Natural killer cell (primary cell): ENCODE results near the gene HTR7. TPM values are rescaled to one million over a fixed set of nuclear protein-coding genes. Genes with fewer than 3 reads are reported as not detected.

ENCODE experiments used
- ATAC-seq, 3 donors: fragments of 150-1000 bp in 2 of 3; fragments of 200-7000 bp in 1 of 3; cut with Tn5 transposase; 1 replicate in 1 of 3; 2 replicates in 2 of 3; pipeline ENCODE4 v1.10.0; 2021; ENCODE audit warnings: mild to moderate bottlenecking in 2 of 3, moderate library complexity in 2 of 3
- DNase-seq, 2 donors: peaks; one replicate each; pipeline versions ENCODE4 v3.0.0 to v3.0.0-alpha.2; 2013 to 2021; ENCODE audit warnings: mixed read lengths in 1 of 2
- H3K27ac ChIP-seq: one replicate; pipeline ENCODE4 v1.5.1; 2013; ENCODE audit warnings: mild to moderate bottlenecking, low read length
- H3K27me3 ChIP-seq: one replicate; pipeline ENCODE4 v1.6.1; 2013; ENCODE audit warnings: low read length; ENCODE audit not compliant: control insufficient read depth, insufficient read depth
- H3K36me3 ChIP-seq: one replicate; pipeline ENCODE4 v1.6.1; 2013; ENCODE audit warnings: low read length; ENCODE audit not compliant: control insufficient read depth, insufficient read depth
- H3K4me1 ChIP-seq: one replicate; pipeline ENCODE4 v1.6.1; 2013; ENCODE audit warnings: low read length; ENCODE audit not compliant: control insufficient read depth, insufficient read depth
- H3K4me3 ChIP-seq: one replicate; pipeline ENCODE4 v1.5.1; 2013; ENCODE audit warnings: low read length
- H3K9me3 ChIP-seq: one replicate; pipeline ENCODE4 v1.6.1; 2013; ENCODE audit warnings: low read length; ENCODE audit not compliant: control insufficient read depth, insufficient read depth
- H3K27ac Mint-ChIP-seq, 2 donors: one replicate each; pipeline ENCODE4 v1.8.0; 2022; ENCODE audit warnings: mild to moderate bottlenecking in 2 of 2, mixed read lengths in 2 of 2, moderate library complexity in 1 of 2
- H3K27me3 Mint-ChIP-seq, 2 donors: one replicate each; pipeline ENCODE4 v1.8.0; 2022; ENCODE audit warnings: low read depth in 2 of 2, mixed read lengths in 2 of 2
- H3K36me3 Mint-ChIP-seq: one replicate; pipeline ENCODE4 v1.8.0; 2022; ENCODE audit warnings: mixed read lengths
- H3K4me1 Mint-ChIP-seq, 2 donors: one replicate each; pipeline ENCODE4 v1.8.0; 2022; ENCODE audit warnings: mixed read lengths in 2 of 2
- H3K4me3 Mint-ChIP-seq: one replicate; pipeline ENCODE4 v1.8.0; 2022; ENCODE audit warnings: mild to moderate bottlenecking, moderate library complexity, mixed read lengths
- H3K9me3 Mint-ChIP-seq, 2 donors: one replicate each; pipeline ENCODE4 v1.8.0; 2022; ENCODE audit warnings: mixed read lengths in 2 of 2
- WGBS: methylation state at CpG from one replicate; pipeline ENCODE4 v1.1.7; 2013; ENCODE audit warnings: missing lambda C conversion rate; ENCODE audit not compliant: insufficient coverage; 5-methylcytosine and 5-hydroxymethylcytosine counted together
- intact Hi-C: fragments of 100-400 bp; cut with micrococcal nuclease; formaldehyde crosslinking; loops from one replicate; pipeline ENCODE4 v1.14.2; 2022
- total RNA-seq, 4 donors: library from RNA; stranded (reverse); fragments of 120-200 nt in 1 of 4; gene quantifications; one replicate each; pipeline versions ENCODE4 v1.2.3 to v1.2.4, GENCODE V29; 2013 to 2022
- TF ChIP-seq, protein P1 (sequence below): fragments of 200-600 bp; IDR thresholded peaks from one replicate; pipeline ENCODE4 v1.8.0; 2022; ENCODE audit warnings: antibody characterized with exemption

The HTR7 gene
- total RNA-seq, 3 donors from 2014 or later (not counting 1 experiment from before 2014, with no cell fraction given), result 0.11 to 0.20 TPM; not detected in 1

- H3K27ac ChIP-seq, result no peak overlapping the region
- Mint-ChIP-seq H3K4me1 (peaks cover 0 to 3% of the 10 kb centered on the region in 2 donors), H3K4me3 (no peak overlapping the region), H3K27ac (no peak overlapping the region), H3K36me3 (peaks cover 9% of the 10 kb centered on the region), H3K9me3 (no peaks in the 10 kb centered on the region), H3K27me3 (no peaks in the 10 kb centered on the region)
- H3K4me1 ChIP-seq, result no peaks in the 10 kb centered on the region
- H3K9me3 ChIP-seq, result no peaks in the 10 kb centered on the region
- ATAC-seq, result no peak
- intact Hi-C loops, result no loop called here
- TF ChIP-seq, protein P1, sequence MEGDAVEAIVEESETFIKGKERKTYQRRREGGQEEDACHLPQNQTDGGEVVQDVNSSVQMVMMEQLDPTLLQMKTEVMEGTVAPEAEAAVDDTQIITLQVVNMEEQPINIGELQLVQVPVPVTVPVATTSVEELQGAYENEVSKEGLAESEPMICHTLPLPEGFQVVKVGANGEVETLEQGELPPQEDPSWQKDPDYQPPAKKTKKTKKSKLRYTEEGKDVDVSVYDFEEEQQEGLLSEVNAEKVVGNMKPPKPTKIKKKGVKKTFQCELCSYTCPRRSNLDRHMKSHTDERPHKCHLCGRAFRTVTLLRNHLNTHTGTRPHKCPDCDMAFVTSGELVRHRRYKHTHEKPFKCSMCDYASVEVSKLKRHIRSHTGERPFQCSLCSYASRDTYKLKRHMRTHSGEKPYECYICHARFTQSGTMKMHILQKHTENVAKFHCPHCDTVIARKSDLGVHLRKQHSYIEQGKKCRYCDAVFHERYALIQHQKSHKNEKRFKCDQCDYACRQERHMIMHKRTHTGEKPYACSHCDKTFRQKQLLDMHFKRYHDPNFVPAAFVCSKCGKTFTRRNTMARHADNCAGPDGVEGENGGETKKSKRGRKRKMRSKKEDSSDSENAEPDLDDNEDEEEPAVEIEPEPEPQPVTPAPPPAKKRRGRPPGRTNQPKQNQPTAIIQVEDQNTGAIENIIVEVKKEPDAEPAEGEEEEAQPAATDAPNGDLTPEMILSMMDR, result no peak
- no peaks in the 10 kb centered on the region for H3K27me3 ChIP-seq
- no peak overlapping the region for H3K4me3 ChIP-seq
- DNase-seq, result no peak
- peaks cover 42% of the 10 kb centered on the region for H3K36me3 ChIP-seq
- 87% methylated on average over 1 of the region's 2 CpGs for WGBS
Measured at GRCh38 chr10:90879062-90879461, 21.2 kb upstream of the HTR7 start.

- H3K27me3 ChIP-seq, result no peaks in the 10 kb centered on the region
- DNase-seq, result no peak
- H3K4me1 Mint-ChIP-seq, result peaks cover 24 to 28% of the 10 kb centered on the region in 2 donors
- no peaks in the 10 kb centered on the region for H3K9me3 Mint-ChIP-seq
- 35% methylated on average over 8 of the region's 8 CpGs for WGBS
- H3K4me3 ChIP-seq, result peak overlapping the region; percentile 77
- peaks cover 18 to 31% of the 10 kb centered on the region in 2 donors for H3K27me3 Mint-ChIP-seq
- H3K36me3 ChIP-seq, result peaks cover 12% of the 10 kb centered on the region
- H3K4me1 ChIP-seq, result peaks cover 9% of the 10 kb centered on the region
- H3K27ac ChIP-seq, result no peak overlapping the region
- no peaks in the 10 kb centered on the region for H3K9me3 ChIP-seq
- intact Hi-C loops, result no loop called here
- peak overlapping the region; percentile 94 for H3K4me3 Mint-ChIP-seq
- peak overlapping the region in 1 of 2 donors; percentile 85 for H3K27ac Mint-ChIP-seq
- H3K36me3 Mint-ChIP-seq, result peaks cover 9% of the 10 kb centered on the region
- TF ChIP-seq, protein P1, result no peak
- no peak for ATAC-seq
Measured at GRCh38 chr10:90872648-90873020, 14.8 kb upstream of the HTR7 start.

DNA sequence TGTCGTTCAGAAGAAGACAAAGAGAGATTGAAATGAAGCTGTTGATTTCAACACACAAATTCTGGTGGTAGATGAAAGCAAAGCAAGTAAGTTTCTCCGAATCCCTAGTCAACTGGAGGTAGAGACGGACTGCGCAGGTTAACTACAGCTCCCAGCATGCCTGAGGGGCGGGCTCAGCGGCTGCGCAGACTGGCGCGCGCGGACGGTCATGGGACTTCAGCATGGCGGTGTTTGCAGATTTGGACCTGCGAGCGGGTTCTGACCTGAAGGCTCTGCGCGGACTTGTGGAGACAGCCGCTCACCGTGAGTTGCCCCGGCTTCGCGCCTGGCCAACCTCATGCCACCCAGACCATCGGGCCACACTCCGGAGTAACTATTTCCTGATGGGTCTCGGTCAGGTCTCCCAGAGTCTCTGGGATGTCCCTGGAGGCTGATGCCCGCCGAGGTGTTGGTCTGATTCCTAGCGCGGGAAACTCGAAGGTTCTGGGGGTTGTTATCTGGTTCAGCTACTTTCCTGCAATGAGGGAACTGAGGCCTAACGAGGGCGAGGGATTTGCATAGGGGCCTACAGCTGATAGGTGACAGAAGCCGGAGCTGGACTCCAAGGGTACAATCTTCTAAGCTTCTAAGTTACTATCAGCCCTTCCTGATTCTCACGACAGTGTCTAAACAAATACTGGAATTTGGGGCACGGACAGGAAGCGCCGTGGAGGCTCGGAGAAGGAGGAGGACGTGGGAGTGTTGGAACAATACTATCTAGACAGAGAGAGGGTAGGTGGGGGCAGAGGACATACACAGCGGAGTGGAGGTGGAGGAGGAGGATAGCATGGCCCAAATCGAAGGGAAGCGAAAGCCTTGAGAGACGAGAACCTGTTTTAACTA, 14.2 kb upstream of the HTR7 start, which contains the start of gene RPP30:
RPP30 (plus strand) TSS at position 209 of the 882 bp plus-strand sequence; CDS start at position 222, 13 bp downstream.
- peaks cover 21 to 37% of the 10 kb centered on the region in 2 donors for H3K27me3 Mint-ChIP-seq
- TF ChIP-seq, protein P1, result no peak
- peaks cover 12% of the 10 kb centered on the region for H3K36me3 ChIP-seq
- peak; percentile 96 to 99 (median 98) for ATAC-seq
- DNase-seq, result peak; percentile 73 to 85
- peak within 1 kb of the TSS; percentile 77 for H3K4me3 ChIP-seq
- H3K9me3 Mint-ChIP-seq, result no peaks in the 10 kb centered on the region
- no peaks in the 10 kb centered on the region for H3K27me3 ChIP-seq
- H3K4me1 ChIP-seq, result peaks cover 9% of the 10 kb centered on the region
- peak within 1 kb of the TSS; percentile 73 to 85 for H3K27ac Mint-ChIP-seq
- under 1% methylated on average over 43 of the region's 43 CpGs for WGBS
- H3K27ac ChIP-seq, result no peak within 1 kb of the TSS
- no peaks in the 10 kb centered on the region for H3K9me3 ChIP-seq
- intact Hi-C loops, result no loop called here
- peaks cover 9% of the 10 kb centered on the region for H3K36me3 Mint-ChIP-seq
- H3K4me1 Mint-ChIP-seq, result peaks cover 24 to 28% of the 10 kb centered on the region in 2 donors
- peak within 1 kb of the TSS; percentile 94 for H3K4me3 Mint-ChIP-seq
